ENCODE measurements around the gene SENP8.

The SENP8 gene

GRCh38 chr15:72112805-72113204 is 5.4 kb upstream of the SENP8 start:
- no peak overlapping the region for H3K4me3 ChIP-seq (ENCODE audit: low read depth, low read length)
- no peak for DNase-seq (ENCODE audit: low read depth)
- TF ChIP-seq, protein P1, sequence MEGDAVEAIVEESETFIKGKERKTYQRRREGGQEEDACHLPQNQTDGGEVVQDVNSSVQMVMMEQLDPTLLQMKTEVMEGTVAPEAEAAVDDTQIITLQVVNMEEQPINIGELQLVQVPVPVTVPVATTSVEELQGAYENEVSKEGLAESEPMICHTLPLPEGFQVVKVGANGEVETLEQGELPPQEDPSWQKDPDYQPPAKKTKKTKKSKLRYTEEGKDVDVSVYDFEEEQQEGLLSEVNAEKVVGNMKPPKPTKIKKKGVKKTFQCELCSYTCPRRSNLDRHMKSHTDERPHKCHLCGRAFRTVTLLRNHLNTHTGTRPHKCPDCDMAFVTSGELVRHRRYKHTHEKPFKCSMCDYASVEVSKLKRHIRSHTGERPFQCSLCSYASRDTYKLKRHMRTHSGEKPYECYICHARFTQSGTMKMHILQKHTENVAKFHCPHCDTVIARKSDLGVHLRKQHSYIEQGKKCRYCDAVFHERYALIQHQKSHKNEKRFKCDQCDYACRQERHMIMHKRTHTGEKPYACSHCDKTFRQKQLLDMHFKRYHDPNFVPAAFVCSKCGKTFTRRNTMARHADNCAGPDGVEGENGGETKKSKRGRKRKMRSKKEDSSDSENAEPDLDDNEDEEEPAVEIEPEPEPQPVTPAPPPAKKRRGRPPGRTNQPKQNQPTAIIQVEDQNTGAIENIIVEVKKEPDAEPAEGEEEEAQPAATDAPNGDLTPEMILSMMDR (IDR thresholded peaks at IDR 0.05; ENCODE audit: control insufficient read depth, extremely low read depth, insufficient read depth) = no peak

DNA sequence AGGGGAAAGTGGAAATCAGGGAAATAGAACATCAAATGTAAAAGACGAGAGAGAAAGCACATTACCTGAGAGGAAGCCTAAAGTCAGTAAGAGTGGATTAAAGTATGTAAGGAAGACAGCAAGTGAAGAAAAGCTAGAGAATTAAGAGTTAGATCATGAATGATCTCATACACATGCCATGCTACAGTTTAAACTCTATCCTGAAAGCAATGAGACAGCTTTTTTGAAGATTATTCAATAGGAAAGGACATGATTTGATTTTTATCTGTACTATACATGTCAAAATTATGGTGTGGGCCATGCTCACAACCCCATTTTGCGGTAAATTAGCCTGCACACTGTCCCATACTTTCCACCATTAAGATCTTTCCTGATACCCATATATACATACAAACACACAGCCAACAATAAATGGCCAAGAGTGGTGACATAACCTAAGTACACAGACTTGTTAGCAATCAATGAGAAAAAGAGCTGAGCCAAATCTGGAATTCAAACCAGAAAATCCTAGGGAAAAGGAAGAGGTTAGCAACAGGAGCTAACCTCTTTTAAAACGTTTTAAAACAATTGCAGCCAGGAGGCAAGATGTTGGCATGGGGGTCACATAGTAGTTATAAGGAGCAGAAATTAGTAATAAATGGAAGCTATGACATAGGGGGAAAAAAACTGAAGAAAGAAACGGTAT is 4.7 kb upstream of the SENP8 start:
- TF ChIP-seq, protein P1 (IDR thresholded peaks at IDR 0.05; ENCODE audit: control insufficient read depth, extremely low read depth, insufficient read depth) = no peak
- no peak overlapping the region for H3K4me3 ChIP-seq (ENCODE audit: low read depth, low read length)

DNA sequence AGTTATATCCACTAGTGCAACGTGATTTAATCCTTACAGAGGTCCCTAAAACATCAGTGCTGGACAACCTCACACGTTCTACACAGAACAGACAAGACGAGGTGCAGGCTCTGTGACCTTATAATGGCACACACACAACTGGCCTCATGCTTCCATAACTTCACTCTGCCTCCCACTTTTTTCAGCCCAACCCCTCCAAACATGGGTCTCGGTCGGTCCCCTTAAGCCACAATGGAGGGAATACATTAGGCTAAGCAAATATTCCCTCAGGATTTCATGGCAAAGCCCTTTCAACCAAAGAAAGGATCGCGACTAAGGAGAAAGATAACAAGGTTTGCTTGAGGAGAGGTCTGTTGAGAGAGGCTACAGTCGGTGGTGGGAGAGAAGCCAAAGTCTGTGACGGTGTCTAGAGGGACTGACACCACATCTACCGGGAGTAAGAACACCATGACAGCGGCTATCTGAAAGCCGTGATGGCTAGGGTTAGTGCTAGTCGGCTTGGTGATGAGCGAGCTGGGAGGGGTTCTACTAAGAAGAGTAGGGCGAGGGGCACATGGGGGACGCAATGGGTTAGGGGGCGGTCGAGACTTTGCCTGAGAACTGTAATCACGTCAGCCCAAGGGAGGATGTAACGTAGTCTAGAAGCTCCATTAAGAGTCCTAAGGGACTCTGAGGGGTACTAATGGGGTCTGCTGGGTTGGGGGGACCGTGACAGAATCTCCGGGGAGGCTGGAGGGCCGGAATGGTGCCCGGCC is 1.3 kb upstream of the SENP8 start:
- no peak for DNase-seq (ENCODE audit: low read depth)
- TF ChIP-seq, protein P1 (IDR thresholded peaks at IDR 0.05; ENCODE audit: control insufficient read depth, extremely low read depth, insufficient read depth) = no peak
- H3K4me3 ChIP-seq (ENCODE audit: low read depth, low read length) = peak overlapping the region; percentile 68

More for the DNA sequence above, 4.7 kb upstream of the SENP8 start:
- DNase-seq (ENCODE audit: low read depth) = no peak

DNA sequence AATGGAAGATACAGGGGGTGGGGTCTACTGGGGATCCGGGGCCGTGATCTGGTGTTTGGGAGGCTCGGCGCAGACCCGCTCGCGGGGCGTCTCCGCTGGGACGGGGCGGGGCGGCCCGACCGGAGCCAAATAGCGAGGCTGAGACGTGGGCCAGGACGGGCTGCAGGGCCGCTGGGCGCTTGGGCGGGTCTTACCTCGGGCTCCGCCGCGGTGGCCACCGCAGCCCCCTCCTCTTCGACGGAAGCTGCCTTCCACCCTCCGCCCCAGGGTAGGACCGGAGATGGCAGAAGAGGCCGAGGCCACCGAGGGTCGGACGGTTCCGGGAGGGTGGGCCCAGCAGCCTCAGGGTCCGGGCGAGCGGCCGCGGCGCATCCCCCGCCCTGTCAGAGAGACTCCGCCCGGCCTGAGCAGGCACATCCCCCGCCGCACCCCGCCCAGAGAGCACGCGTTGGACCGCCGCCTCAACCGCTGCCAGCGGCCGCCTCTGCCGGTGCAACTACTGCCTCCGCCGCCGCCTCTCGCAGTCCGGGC is 652 bp upstream of the SENP8 start:
- TF ChIP-seq, protein P1 (IDR thresholded peaks at IDR 0.05; ENCODE audit: control insufficient read depth, extremely low read depth, insufficient read depth) = no peak
- DNase-seq (ENCODE audit: low read depth) = no peak

DNA sequence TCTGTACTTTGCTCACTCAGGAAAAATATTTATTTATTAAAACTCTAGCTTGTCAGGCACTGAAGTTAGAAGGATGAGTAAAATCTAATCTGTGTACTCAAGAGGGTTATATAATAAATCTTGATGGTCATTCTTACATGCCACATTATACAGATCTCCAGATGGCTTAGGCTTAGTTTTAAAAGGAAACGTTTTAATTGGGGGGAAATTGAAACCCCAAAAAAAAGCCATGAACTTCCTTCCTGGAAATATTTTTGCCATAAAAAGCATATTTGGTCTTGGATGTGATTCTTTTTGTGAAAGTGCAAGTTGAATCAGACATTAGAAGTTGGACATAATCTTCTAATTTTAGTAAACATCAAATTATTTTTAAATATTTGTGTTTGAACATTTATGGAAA is 6.0 kb downstream of the SENP8 start:
- TF ChIP-seq, protein P1 (IDR thresholded peaks at IDR 0.05; ENCODE audit: control insufficient read depth, extremely low read depth, insufficient read depth) = no peak
- no peak for DNase-seq (ENCODE audit: low read depth)

More for the DNA sequence above, 652 bp upstream of the SENP8 start:
- H3K4me3 ChIP-seq (ENCODE audit: low read depth, low read length) = peak overlapping the region; percentile 68

GRCh38 chr15:72127724-72128322 is 9.6 kb downstream of the SENP8 start:
- no peak for DNase-seq (ENCODE audit: low read depth)
- H3K4me3 ChIP-seq (ENCODE audit: low read depth, low read length) = no peak overlapping the region
- TF ChIP-seq, protein P1 (IDR thresholded peaks at IDR 0.05; ENCODE audit: control insufficient read depth, extremely low read depth, insufficient read depth) = no peak

More for the DNA sequence above, 6.0 kb downstream of the SENP8 start:
- H3K4me3 ChIP-seq (ENCODE audit: low read depth, low read length) = no peak overlapping the region

All from LNCaP clone FGC (cell line).